ENCODE data around the gene KDM2A.
A peak's percentile ranks its signal among the peaks of the same experiment; 100 is the strongest.

The KDM2A gene

GRCh38 chr11:67118801-67119584 is at the start of gene KDM2A:
Gene KDM2A (plus strand): TSS chr11:67119263. CDS start chr11:67121317, 2,054 bp downstream.
- peak; percentile 95 to 100 for DNase-seq

GRCh38 chr11:67071420-67072284 is 47.4 kb upstream of the KDM2A start:
- DNase-seq = peak in 1 of 2 experiments; percentile 76

GRCh38 chr11:67072295-67072694 is 46.8 kb upstream of the KDM2A start:
- DNase-seq = no peak

- no peak for DNase-seq
Observed at GRCh38 chr11:67073908-67074307, 45.2 kb upstream of the KDM2A start.

GRCh38 chr11:67076202-67076601 is 42.9 kb upstream of the KDM2A start:
- no peak for DNase-seq

- DNase-seq = no peak
Observed at GRCh38 chr11:67079065-67079705, 39.9 kb upstream of the KDM2A start.

- DNase-seq = no peak
Observed at GRCh38 chr11:67082071-67082791, 36.8 kb upstream of the KDM2A start.

- DNase-seq = no peak
Observed at GRCh38 chr11:67083786-67084366, 35.2 kb upstream of the KDM2A start.

- no peak for DNase-seq
Observed at GRCh38 chr11:67085617-67086016, 33.4 kb upstream of the KDM2A start.

GRCh38 chr11:67090717-67091116 is 28.3 kb upstream of the KDM2A start:
- DNase-seq = no peak

- no peak for DNase-seq
Observed at GRCh38 chr11:67095214-67095507, 23.9 kb upstream of the KDM2A start.

GRCh38 chr11:67098799-67099429 is 20.1 kb upstream of the KDM2A start:
- no peak for DNase-seq

- DNase-seq = no peak
Observed at GRCh38 chr11:67099831-67100324, 19.2 kb upstream of the KDM2A start.

- DNase-seq = no peak
Observed at GRCh38 chr11:67102664-67103063, 16.4 kb upstream of the KDM2A start.

GRCh38 chr11:67105964-67106363 is 13.1 kb upstream of the KDM2A start:
- DNase-seq = no peak

GRCh38 chr11:67111261-67111660 is 7.8 kb upstream of the KDM2A start:
- DNase-seq = no peak

- DNase-seq = no peak
Observed at GRCh38 chr11:67113231-67113721, 5.8 kb upstream of the KDM2A start.

- DNase-seq = no peak
Observed at GRCh38 chr11:67114275-67114896, 4.7 kb upstream of the KDM2A start.

GRCh38 chr11:67116758-67117105 is 2.3 kb upstream of the KDM2A start:
- DNase-seq = no peak

- DNase-seq = no peak
Observed at GRCh38 chr11:67117176-67117575, 1.9 kb upstream of the KDM2A start.

- DNase-seq = no peak
Observed at GRCh38 chr11:67117672-67118180, 1.3 kb upstream of the KDM2A start.
